Kidney (tissue), 14 donors: ENCODE measurements around the gene NRM. TPM values are rescaled to one million over a fixed set of nuclear protein-coding genes. Genes with fewer than 3 reads are reported as not detected.

Experiments
- DNase-seq, 5 donors: peaks; one replicate each; pipeline ENCODE4 v3.0.0-alpha.2; 2013 to 2020
- FAIRE-seq: peaks from 2 replicates; lab custom pipeline; 2012; peaks lifted over from hg19 to GRCh38; lab: Jason Lieb, UNC
- H3K27ac ChIP-seq, 2 donors: one replicate each; pipeline ENCODE4 v1.7.0; 2013; ENCODE audit warnings: low read depth in 2 of 2, low read length in 2 of 2, inconsistent platforms in 1 of 2
- H3K27me3 ChIP-seq: one replicate; pipeline ENCODE4 v1.7.1; 2013; ENCODE audit warnings: low read length, inconsistent platforms; ENCODE audit not compliant: control insufficient read depth, insufficient read depth
- H3K36me3 ChIP-seq, 3 donors: one replicate each; pipeline versions ENCODE4 v1.7.0 to v1.7.1; 2013; ENCODE audit warnings: low read length in 3 of 3, control low read depth in 1 of 3, inconsistent platforms in 1 of 3; ENCODE audit not compliant: insufficient read depth in 3 of 3, control insufficient read depth in 2 of 3
- H3K4me1 ChIP-seq, 3 donors: one replicate each; pipeline versions ENCODE4 v1.7.0 to v1.7.1; 2013; ENCODE audit warnings: low read length in 3 of 3, inconsistent platforms in 1 of 3, low read depth in 1 of 3; ENCODE audit not compliant: control insufficient read depth in 2 of 3, insufficient read depth in 2 of 3
- H3K4me3 ChIP-seq, 3 donors: one replicate each; pipeline versions ENCODE4 v1.7.0 to v1.8.1; 2013; ENCODE audit warnings: low read length in 3 of 3, control low read depth in 1 of 3, inconsistent platforms in 1 of 3
- H3K9ac ChIP-seq, 3 donors: one replicate each; pipeline versions ENCODE4 v1.7.0 to v1.7.1; 2013; ENCODE audit warnings: low read length in 3 of 3, control low read depth in 1 of 3, inconsistent platforms in 1 of 3
- H3K9me3 ChIP-seq, 3 donors: one replicate each; pipeline versions ENCODE4 v1.7.0 to v1.7.1; 2013; ENCODE audit warnings: low read length in 3 of 3, control low read depth in 1 of 3, inconsistent platforms in 1 of 3; ENCODE audit not compliant: control insufficient read depth in 2 of 3, insufficient read depth in 1 of 3
- CTCF ChIP-seq: IDR thresholded peaks from 3 replicates; pipeline ENCODE4 v1.5.1; 2012; ENCODE audit warnings: mild to moderate bottlenecking, moderate library complexity, borderline replicate concordance; ENCODE audit not compliant: insufficient read depth; ENCODE audit errors: extremely low read depth
- intact Hi-C: fragments of 100-400 bp; cut with DNase I; formaldehyde crosslinking; loops from one replicate; pipeline ENCODE4 v1.11.1; 2022
- polyA plus RNA-seq: library from polyadenylated mRNA; stranded (reverse); fragments of 350-450 nt; fragmentation: Illumina TruSeq; extraction: RNeasy Lipid Tissue Mini Kit (QIAGEN cat#74804); gene quantifications from one replicate; pipeline ENCODE4 v1.2.3, GENCODE V29; 2014; ENCODE audit warnings: low read depth, low replicate concordance; ENCODE audit not compliant: insufficient read depth
- total RNA-seq: library from RNA; stranded (reverse); fragmentation: NEBNext Ultra II Directional; extraction: Animal tissue kit (Norgen Biotek cat#: 25700); gene quantifications from one replicate; pipeline ENCODE4 v1.2.1, GENCODE V29; 2021
- donor health status: control.
- donor health status: control.
- donor health status: control.
- donor health status: control.
- donor health status: control.
- donor health status: DM: yes; HTN: yes; CAD: no.
- donor health status: Normal renal cell carcinoma (clear cell type).

NRM gene
- total and polyA plus RNA-seq, 2 donors from 2014 or later: 14.2 TPM

DNA sequence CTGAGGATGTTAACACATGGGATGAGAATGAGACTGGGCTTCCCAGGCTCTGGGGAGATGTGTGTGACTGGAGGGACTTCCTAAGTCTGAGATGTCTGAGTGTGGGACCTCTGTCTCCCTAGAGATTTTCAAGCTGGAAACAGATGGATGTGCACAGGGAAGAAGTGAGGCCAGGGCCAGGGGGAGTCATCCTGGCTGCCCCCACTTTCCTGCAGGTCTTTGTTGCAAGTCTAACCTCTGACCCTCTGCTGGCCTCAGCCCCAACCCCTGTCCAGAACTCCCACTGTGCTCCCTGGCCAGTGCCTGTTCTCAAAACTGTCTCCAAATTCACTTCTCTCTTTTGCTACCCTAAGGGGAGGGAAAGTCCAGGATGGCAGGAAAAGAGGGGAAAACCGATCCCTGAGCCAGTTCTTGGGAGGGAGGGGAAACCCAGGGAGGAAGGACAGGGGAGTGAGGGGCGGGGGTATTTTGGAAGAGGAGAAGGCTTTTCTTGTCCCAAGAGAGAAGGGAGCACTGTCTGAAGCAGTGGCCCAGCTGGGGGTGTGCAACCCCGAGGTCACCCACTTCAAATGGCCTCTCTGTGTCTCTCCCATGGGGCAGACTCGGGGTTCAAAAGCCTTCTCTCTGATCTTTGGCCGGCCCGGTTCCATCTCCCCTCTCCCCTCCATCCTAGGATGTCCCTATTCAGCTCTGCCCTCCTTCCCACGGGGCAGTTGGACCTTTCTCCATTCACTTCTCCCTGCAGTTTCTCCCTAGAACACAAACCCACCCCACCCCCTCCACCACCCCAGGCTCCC lies 7.4 kb downstream of the NRM start:
- intact Hi-C loops: loop anchor here (5.0 kb wide), 1 partner anchor 39 kb away; the partner anchor contains the start of gene TUBB
- peak in 1 of 5 donors; percentile 61 for DNase-seq
- no peaks in the 10 kb centered on the region for H3K36me3 ChIP-seq
- H3K27me3 ChIP-seq: no peaks in the 10 kb centered on the region
- peak overlapping the region; percentile 5 to 77 (median 67) for H3K4me3 ChIP-seq
- no peak for TF ChIP-seq CTCF
- H3K4me1 ChIP-seq: peaks cover 0 to 25% (median 11%) of the 10 kb centered on the region in 3 donors
- H3K27ac ChIP-seq: peak overlapping the region; percentile 79 to 98
- H3K9me3 ChIP-seq: no peaks in the 10 kb centered on the region
- FAIRE-seq: no peak
- peak overlapping the region in 2 of 3 donors; percentile 1 to 80 for H3K9ac ChIP-seq

- FAIRE-seq: no peak
- TF ChIP-seq CTCF: no peak
Measured at GRCh38 chr6:30682143-30683117, 8.4 kb downstream of the NRM start.

GRCh38 chr6:30681766-30682142 lies 9.0 kb downstream of the NRM start:
- DNase-seq: peak in 1 of 5 donors; percentile 18
- intact Hi-C loops: loop anchor here (5.0 kb wide), 1 partner anchor 41 kb away; the partner anchor contains the start of gene TUBB
- peak overlapping the region in 2 of 3 donors; percentile 43 to 77 for H3K4me3 ChIP-seq
- H3K4me1 ChIP-seq: peaks cover 0 to 19% (median 7%) of the 10 kb centered on the region in 3 donors
- peaks cover 0 to 5% (median 3%) of the 10 kb centered on the region in 3 donors for H3K36me3 ChIP-seq
- H3K27ac ChIP-seq: peak overlapping the region; percentile 79 to 98
- no peak for TF ChIP-seq CTCF
- H3K9ac ChIP-seq: peak overlapping the region in 1 of 3 donors; percentile 80
- H3K9me3 ChIP-seq: no peaks in the 10 kb centered on the region
- H3K27me3 ChIP-seq: no peaks in the 10 kb centered on the region
- no peak for FAIRE-seq

More at GRCh38 chr6:30682143-30683117, 8.4 kb downstream of the NRM start:
- Histone ChIP-seq H3K9ac (peak overlapping the region; percentile 1 to 80 (median 10)), H3K9me3 (no peaks in the 10 kb centered on the region), H3K4me3 (peak overlapping the region; percentile 41 to 77 (median 67)), H3K4me1 (peaks cover 0 to 19% (median 7%) of the 10 kb centered on the region in 3 donors), H3K27ac (peak overlapping the region; percentile 79 to 98), H3K36me3 (no peaks in the 10 kb centered on the region), H3K27me3 (no peaks in the 10 kb centered on the region)
- DNase-seq: peak in 4 of 5 donors; percentile 42 to 94 (median 59)
- intact Hi-C loops: loop anchor here (5.0 kb wide), 1 partner anchor 40 kb away; the partner anchor contains the start of gene TUBB
